H1 (cell line): ENCODE measurements around the gene RAI2. TPM values are rescaled to one million over a fixed set of nuclear protein-coding genes. Genes with fewer than 3 reads are reported as not detected.

Experiments
- CTBP2 ChIP-seq: IDR thresholded peaks from 2 replicates; pipeline ENCODE4 v1.7.0; 2011; ENCODE audit warnings: borderline replicate concordance, mild to moderate bottlenecking, moderate library complexity, mixed read lengths, low read length; ENCODE audit not compliant: insufficient read depth, insufficient read length
- EZH2 ChIP-seq: fragments of 200-600 bp; sonication (generic); IDR thresholded peaks from 2 replicates; pipeline ENCODE4 v1.7.1; 2012; ENCODE audit warnings: low read depth, mild to moderate bottlenecking, moderate library complexity, low read length, inconsistent platforms; ENCODE audit not compliant: severe bottlenecking
- JUN ChIP-seq: IDR thresholded peaks from 2 replicates; pipeline ENCODE4 v1.6.1; 2011; ENCODE audit warnings: low read depth, mild to moderate bottlenecking, improper control_type of control experiment, low read length
- SIX5 ChIP-seq: IDR thresholded peaks from 2 replicates; pipeline ENCODE4 v1.6.1; 2011; ENCODE audit warnings: mild to moderate bottlenecking, low read depth, low read length
- SRF ChIP-seq: IDR thresholded peaks from 2 replicates; pipeline ENCODE4 v1.6.1; 2011; ENCODE audit warnings: mild to moderate bottlenecking, low read depth, low read length, moderate library complexity
- polyA plus RNA-seq, 7 experiments: library from polyadenylated mRNA; depleted of rRNA in 3 of 7; stranded (reverse) in 5 of 7; unstranded in 2 of 7; fragments of >200 nt in 5 of 7; fragments of 200-250 nt in 2 of 7; gene quantifications; 1 replicate in 5 of 7; 2 replicates in 1 of 7; 4 replicates in 1 of 7; pipeline versions ENCODE4 v1.2.1 to v1.2.3, GENCODE V29; 2011 to 2013; ENCODE audit warnings: missing spikeins in 2 of 7, mixed read lengths in 2 of 7
- total RNA-seq: library from RNA; stranded (reverse); fragmentation: NEBNext Ultra II Directional; extraction: Animal tissue kit (Norgen Biotek cat#: 25700); gene quantifications from 2 replicates; pipeline ENCODE4 v1.2.1, GENCODE V29; 2021

RAI2 gene
- total and polyA plus RNA-seq, 2 of the 8 experiments (the other 6 are each of a cell fraction or from before 2014, with no cell fraction given), result 0.60 to 2.0 TPM

DNA sequence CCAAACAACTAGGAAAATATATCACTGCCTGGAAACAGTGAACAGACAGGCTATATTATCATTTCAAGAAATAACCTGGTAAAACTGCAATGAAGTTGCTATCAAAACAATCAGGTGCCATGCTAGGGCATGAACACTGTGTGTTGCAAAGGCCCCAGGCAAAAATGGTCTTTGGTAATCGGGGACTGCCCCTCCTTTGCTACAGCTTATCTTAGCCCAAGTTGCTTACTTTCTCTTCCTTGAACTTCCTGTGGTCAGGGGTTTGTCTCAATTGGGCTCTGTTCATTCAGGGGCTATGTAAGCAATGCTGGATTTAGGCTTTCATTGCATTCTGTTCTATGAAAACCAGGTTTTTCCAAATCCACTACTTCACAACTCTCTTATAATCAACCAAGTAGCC, 93.4 kb downstream of the RAI2 start (continued):
- TF ChIP-seq EZH2 (no peak), CTBP2 (no peak), SRF (no peak), JUN (no peak), SIX5 (no peak)
